Peyer's patch (tissue), 4 donors: ENCODE measurements around the gene EFNA2.

Experiments
- CTCF ChIP-seq, 6 experiments: fragments of 450-650 bp in 4 of 6; fragments of 200-600 bp in 2 of 6; sonication (generic) in 1 of 6; IDR thresholded peaks; one replicate each; pipeline ENCODE4 v1.5.1; 2017 to 2019; ENCODE audit warnings: antibody characterized with exemption in 6 of 6, mild to moderate bottlenecking in 3 of 6, moderate library complexity in 1 of 6
- POLR2A ChIP-seq, 2 donors: fragments of 450-650 bp; IDR thresholded peaks; one replicate each; pipeline ENCODE4 v1.5.1; 2017; ENCODE audit warnings: antibody characterized with exemption in 2 of 2, mild to moderate bottlenecking in 2 of 2, moderate library complexity in 2 of 2

GRCh38 chr19:1261798-1262622 is 23.7 kb upstream of the EFNA2 start:
- TF ChIP-seq CTCF (IDR thresholded peaks at IDR 0.05) (no peak), POLR2A (IDR thresholded peaks at IDR 0.05) (peak; percentile 67 to 70)
